Measurements from ENCODE around the gene CTNNBL1. TPM values are rescaled to one million over a fixed set of nuclear protein-coding genes. Genes with fewer than 3 reads are reported as not detected.

CTNNBL1 gene
- total RNA-seq, 4 donors from 2014 or later: 15.3 to 31.5 (median 27.2) TPM

- 90 to 92% methylated on average over 20 to 21 of the region's 24 CpGs for WGBS, 2 donors
- TF ChIP-seq POLR2A (IDR thresholded peaks at IDR 0.05) (no peak), CTCF (IDR thresholded peaks at IDR 0.05) (no peak)
- Histone ChIP-seq H3K36me3 (peaks cover 8 to 54% (median 10%) of the 10 kb centered on the region in 3 donors), H3K4me1 (peaks cover 0 to 2% (median 0%) of the 10 kb centered on the region in 3 donors), H3K27ac (no peak overlapping the region), H3K4me3 (no peak overlapping the region), H3K9me3 (no peaks in the 10 kb centered on the region), H3K27me3 (no peaks in the 10 kb centered on the region)
- intact Hi-C loops (cut with DNase I): no loop called here
- no peak for DNase-seq
These were observed 181.8 kb downstream of the CTNNBL1 start for GRCh38 chr20:37875460-37876175.

- no peaks in the 10 kb centered on the region for H3K9me3 ChIP-seq
- no peaks in the 10 kb centered on the region for H3K27me3 ChIP-seq
- no peak overlapping the region for H3K27ac ChIP-seq
- TF ChIP-seq CTCF (IDR thresholded peaks at IDR 0.05) (no peak), POLR2A (IDR thresholded peaks at IDR 0.05) (no peak)
- WGBS, 2 donors: 80% methylated on average over 3 of the region's 7 CpGs; no CpG with 5 or more reads in 1 of the 2 donors
- H3K36me3 ChIP-seq: peaks cover 6 to 42% (median 8%) of the 10 kb centered on the region in 3 donors
- DNase-seq: no peak
- intact Hi-C loops (cut with DNase I): no loop called here
- H3K4me1 ChIP-seq: peaks cover 0 to 14% (median 0%) of the 10 kb centered on the region in 3 donors
- no peak overlapping the region for H3K4me3 ChIP-seq
These were observed 183.0 kb downstream of the CTNNBL1 start for GRCh38 chr20:37876863-37877262.

GRCh38 chr20:37877832-37878772, 184.3 kb downstream of the CTNNBL1 start:
- H3K27me3 ChIP-seq: peaks cover 0 to 5% (median 0%) of the 10 kb centered on the region in 4 donors
- no peak for TF ChIP-seq CTCF (IDR thresholded peaks at IDR 0.05)
- H3K9me3 ChIP-seq: no peaks in the 10 kb centered on the region
- H3K36me3 ChIP-seq: peaks cover 0 to 29% (median 8%) of the 10 kb centered on the region in 3 donors
- H3K4me3 ChIP-seq: no peak overlapping the region
- peaks cover 0 to 18% (median 0%) of the 10 kb centered on the region in 3 donors for H3K4me1 ChIP-seq
- WGBS, 2 donors: 73% methylated on average over 15 to 16 of the region's 20 CpGs
- intact Hi-C loops (cut with DNase I): no loop called here
- DNase-seq: no peak
- no peak overlapping the region for H3K27ac ChIP-seq

- Histone ChIP-seq H3K4me3 (no peak overlapping the region), H3K27ac (no peak overlapping the region), H3K4me1 (peaks cover 0 to 18% (median 0%) of the 10 kb centered on the region in 3 donors), H3K9me3 (no peaks in the 10 kb centered on the region), H3K27me3 (peaks cover 0 to 8% (median 0%) of the 10 kb centered on the region in 4 donors), H3K36me3 (peaks cover 0 to 20% (median 2%) of the 10 kb centered on the region in 3 donors)
- 75 to 76% methylated on average over 4 to 8 of the region's 12 CpGs for whole genome bisulfite sequencing, 2 donors
- TF ChIP-seq CTCF (IDR thresholded peaks at IDR 0.05) (no peak), POLR2A (IDR thresholded peaks at IDR 0.05) (no peak)
- intact Hi-C loops (cut with DNase I): no loop called here
- no peak for DNase-seq
These were observed 185.2 kb downstream of the CTNNBL1 start for GRCh38 chr20:37878835-37879599.
